Osteocyte (in vitro differentiated cells): Measurements from ENCODE around the gene HIVEP2. TPM values are rescaled to one million over a fixed set of nuclear protein-coding genes. Genes with fewer than 3 reads are reported as not detected.

Experiments used
- DNase-seq: peaks from one replicate; pipeline ENCODE4 v3.0.0; 2021; ENCODE audit warnings: mixed read lengths; ENCODE audit not compliant: unreplicated experiment; ENCODE audit errors: extremely low spot score
- H3K27ac Mint-ChIP-seq: one replicate; pipeline ENCODE4 v1.8.0; 2021; ENCODE audit warnings: mild to moderate bottlenecking, mixed read lengths; ENCODE audit not compliant: unreplicated experiment
- H3K27me3 Mint-ChIP-seq: one replicate; pipeline ENCODE4 v1.8.0; 2021; ENCODE audit warnings: mixed read lengths; ENCODE audit not compliant: unreplicated experiment
- H3K36me3 Mint-ChIP-seq: one replicate; pipeline ENCODE4 v1.8.0; 2021; ENCODE audit warnings: mixed read lengths; ENCODE audit not compliant: unreplicated experiment
- H3K4me1 Mint-ChIP-seq: one replicate; pipeline ENCODE4 v1.8.0; 2021; ENCODE audit warnings: mixed read lengths; ENCODE audit not compliant: unreplicated experiment
- H3K4me3 Mint-ChIP-seq: one replicate; pipeline ENCODE4 v1.8.0; 2021; ENCODE audit warnings: mild to moderate bottlenecking, moderate library complexity, mixed read lengths; ENCODE audit not compliant: unreplicated experiment
- H3K9me3 Mint-ChIP-seq: one replicate; pipeline ENCODE4 v1.8.0; 2021; ENCODE audit warnings: mixed read lengths; ENCODE audit not compliant: unreplicated experiment
- total RNA-seq: library from RNA; stranded (reverse); gene quantifications from 2 replicates; pipeline ENCODE4 v1.2.1, GENCODE V29; 2021
- TF ChIP-seq, protein P1 (sequence below): fragments of 200-600 bp; sonication (generic); IDR thresholded peaks from 2 replicates; pipeline ENCODE4 v1.5.0; 2021; ENCODE audit warnings: antibody characterized with exemption, mild to moderate bottlenecking, moderate library complexity

The HIVEP2 gene
- total RNA-seq, 1 donor from 2014 or later, result 39.2 TPM

DNA sequence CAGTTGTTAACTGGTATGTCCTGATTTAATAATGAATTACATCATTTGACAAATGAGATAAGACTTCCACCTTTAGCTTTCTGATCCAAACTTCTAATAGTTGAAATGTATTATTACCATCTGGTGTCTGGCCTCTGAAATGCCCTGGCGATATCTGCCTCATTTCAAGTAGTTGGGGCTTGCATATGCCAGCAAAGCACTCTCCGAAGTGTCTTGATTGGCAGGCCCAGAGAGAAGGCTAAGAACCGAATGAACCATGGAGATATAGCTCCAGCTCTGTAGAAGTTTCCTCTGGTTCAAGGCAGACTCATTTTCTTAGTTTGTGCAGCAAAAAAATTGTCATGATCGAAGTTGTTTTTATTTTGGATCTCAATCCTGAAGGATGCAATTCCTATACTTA is 13.4 kb upstream of the HIVEP2 start:
- H3K9me3 Mint-ChIP-seq, result peaks cover 4% of the 10 kb centered on the region
- H3K36me3 Mint-ChIP-seq, result no peaks in the 10 kb centered on the region
- TF ChIP-seq, protein P1, sequence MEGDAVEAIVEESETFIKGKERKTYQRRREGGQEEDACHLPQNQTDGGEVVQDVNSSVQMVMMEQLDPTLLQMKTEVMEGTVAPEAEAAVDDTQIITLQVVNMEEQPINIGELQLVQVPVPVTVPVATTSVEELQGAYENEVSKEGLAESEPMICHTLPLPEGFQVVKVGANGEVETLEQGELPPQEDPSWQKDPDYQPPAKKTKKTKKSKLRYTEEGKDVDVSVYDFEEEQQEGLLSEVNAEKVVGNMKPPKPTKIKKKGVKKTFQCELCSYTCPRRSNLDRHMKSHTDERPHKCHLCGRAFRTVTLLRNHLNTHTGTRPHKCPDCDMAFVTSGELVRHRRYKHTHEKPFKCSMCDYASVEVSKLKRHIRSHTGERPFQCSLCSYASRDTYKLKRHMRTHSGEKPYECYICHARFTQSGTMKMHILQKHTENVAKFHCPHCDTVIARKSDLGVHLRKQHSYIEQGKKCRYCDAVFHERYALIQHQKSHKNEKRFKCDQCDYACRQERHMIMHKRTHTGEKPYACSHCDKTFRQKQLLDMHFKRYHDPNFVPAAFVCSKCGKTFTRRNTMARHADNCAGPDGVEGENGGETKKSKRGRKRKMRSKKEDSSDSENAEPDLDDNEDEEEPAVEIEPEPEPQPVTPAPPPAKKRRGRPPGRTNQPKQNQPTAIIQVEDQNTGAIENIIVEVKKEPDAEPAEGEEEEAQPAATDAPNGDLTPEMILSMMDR, result no peak
- no peaks in the 10 kb centered on the region for H3K27me3 Mint-ChIP-seq
- H3K4me3 Mint-ChIP-seq, result no peak overlapping the region
- H3K4me1 Mint-ChIP-seq, result peaks cover 4% of the 10 kb centered on the region
- DNase-seq, result no peak
- H3K27ac Mint-ChIP-seq, result no peak overlapping the region

DNA sequence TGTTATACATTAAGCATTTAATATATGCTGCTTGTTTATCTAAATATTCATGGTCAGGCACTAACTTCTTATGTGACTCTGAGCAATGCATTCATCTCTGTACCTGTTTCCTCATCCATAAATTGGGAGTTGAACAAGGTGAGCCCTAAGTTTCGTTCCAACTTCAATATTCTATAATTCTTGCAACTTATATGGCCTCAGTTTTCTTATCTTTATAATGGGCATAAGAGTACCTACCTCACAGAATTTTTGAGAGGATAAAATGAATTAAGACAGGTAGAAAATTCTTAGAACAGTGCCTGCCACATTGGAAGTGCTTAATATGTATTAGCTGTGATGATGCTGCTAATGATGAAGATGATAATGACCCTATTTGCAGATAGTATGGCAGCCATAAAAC is 11.8 kb upstream of the HIVEP2 start:
- peaks cover 4% of the 10 kb centered on the region for H3K4me1 Mint-ChIP-seq
- H3K27me3 Mint-ChIP-seq, result no peaks in the 10 kb centered on the region
- no peak overlapping the region for H3K4me3 Mint-ChIP-seq
- DNase-seq, result no peak
- no peaks in the 10 kb centered on the region for H3K36me3 Mint-ChIP-seq
- TF ChIP-seq, protein P1, result no peak
- peaks cover 4% of the 10 kb centered on the region for H3K9me3 Mint-ChIP-seq
- H3K27ac Mint-ChIP-seq, result no peak overlapping the region

DNA sequence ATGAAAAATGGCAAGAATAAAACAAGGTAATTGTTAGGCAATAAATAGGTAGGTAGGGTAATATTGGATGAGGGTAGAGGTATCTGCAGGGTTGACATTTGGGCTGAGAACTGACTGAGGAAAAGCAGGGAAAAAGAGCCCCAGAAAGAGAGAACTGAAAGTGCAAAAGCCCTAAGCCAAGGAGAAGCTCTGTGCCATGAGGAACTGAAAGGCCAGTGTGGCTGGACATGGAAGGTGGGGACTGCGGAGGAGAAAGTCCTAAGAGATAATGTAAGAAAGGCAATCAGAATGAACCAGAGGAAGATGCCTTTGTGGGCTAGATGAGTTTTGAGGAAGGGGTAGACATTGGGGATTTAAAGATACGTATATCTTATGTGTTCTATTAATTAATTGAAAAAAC is 9.9 kb upstream of the HIVEP2 start:
- no peak for DNase-seq
- H3K27ac Mint-ChIP-seq, result no peak overlapping the region
- H3K36me3 Mint-ChIP-seq, result no peaks in the 10 kb centered on the region
- H3K4me1 Mint-ChIP-seq, result peaks cover 3% of the 10 kb centered on the region
- TF ChIP-seq, protein P1, result no peak
- no peaks in the 10 kb centered on the region for H3K27me3 Mint-ChIP-seq
- no peak overlapping the region for H3K4me3 Mint-ChIP-seq
- H3K9me3 Mint-ChIP-seq, result no peaks in the 10 kb centered on the region

DNA sequence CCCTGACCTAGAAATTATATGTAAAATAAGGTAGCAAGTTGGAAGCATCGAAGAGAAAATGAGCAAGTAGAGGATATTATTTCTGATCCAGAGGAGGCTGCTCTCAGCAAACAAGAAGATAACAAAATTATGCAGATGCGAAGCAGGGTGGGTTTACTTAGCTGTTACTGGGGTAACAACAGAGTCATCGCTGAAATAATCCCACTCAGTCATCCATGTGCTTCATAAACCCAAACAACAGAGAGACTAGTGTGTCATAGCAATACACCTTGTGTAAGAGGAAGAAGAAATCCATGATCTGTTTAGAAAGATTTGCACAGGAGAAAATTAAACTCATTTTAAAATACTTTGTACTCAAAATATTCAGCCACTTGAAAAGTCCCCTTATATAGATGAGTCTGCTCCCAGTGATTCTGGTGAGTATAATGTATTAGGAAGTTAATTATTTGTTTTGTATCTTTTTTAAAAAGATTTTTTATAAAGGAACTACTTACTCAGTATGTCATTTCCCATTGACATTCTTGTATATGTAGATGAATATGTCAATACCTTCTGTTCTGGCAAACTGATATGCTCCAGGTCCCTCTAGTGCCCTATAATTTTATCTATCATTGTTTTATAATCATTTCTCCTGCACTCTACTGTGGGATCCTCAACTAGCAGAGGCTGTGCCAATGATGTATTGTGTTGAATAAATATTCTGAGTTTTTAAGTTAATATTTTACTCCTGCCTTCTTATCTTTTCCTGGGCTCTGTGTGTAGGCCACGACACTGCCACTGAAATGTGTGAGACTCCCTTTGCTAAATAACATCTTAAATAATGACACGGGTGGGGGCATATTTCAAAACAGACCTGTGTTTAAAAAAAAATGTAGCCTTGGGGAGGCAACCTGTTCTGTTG is 8.6 kb upstream of the HIVEP2 start:
- H3K4me3 Mint-ChIP-seq, result no peak overlapping the region
- H3K9me3 Mint-ChIP-seq, result no peaks in the 10 kb centered on the region
- TF ChIP-seq, protein P1, result no peak
- no peaks in the 10 kb centered on the region for H3K4me1 Mint-ChIP-seq
- H3K36me3 Mint-ChIP-seq, result no peaks in the 10 kb centered on the region
- no peak for DNase-seq
- no peaks in the 10 kb centered on the region for H3K27me3 Mint-ChIP-seq
- H3K27ac Mint-ChIP-seq, result no peak overlapping the region

DNA sequence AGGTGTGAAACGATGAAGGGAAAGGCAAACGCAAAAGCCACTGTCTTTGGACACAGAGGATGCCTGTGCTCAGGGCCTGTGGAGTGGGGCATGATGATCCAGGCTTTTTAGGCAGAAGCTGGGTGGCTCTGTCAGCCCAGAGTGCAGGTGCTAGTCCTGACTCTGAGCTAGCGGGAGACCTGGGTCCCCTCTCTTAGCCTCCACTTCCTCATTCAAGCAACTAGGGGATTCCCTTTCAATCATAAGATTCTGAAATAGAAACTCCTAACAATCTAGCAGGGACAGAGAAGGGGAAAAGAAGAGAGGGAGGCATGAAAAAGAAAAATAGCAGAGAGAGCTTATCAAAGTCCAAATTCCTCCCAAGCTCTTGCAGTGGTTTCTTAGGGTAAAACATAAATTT is 7.6 kb upstream of the HIVEP2 start:
- Mint-ChIP-seq H3K36me3 (no peaks in the 10 kb centered on the region), H3K27ac (no peak overlapping the region), H3K4me3 (no peak overlapping the region), H3K27me3 (no peaks in the 10 kb centered on the region), H3K9me3 (no peaks in the 10 kb centered on the region), H3K4me1 (peaks cover 6% of the 10 kb centered on the region)
- no peak for DNase-seq
- TF ChIP-seq, protein P1, result no peak
